NCI-H2196 (cell line): ENCODE measurements around the gene MT1B.
"Not testable (repeated sequence)": the region's sequence is repeated elsewhere in the genome, so short reads cannot be mapped to it uniquely, and the experiment has no call there.

ENCODE experiments used
- DNase-seq: peaks from one replicate; lab custom pipeline; 2025; ENCODE audit not compliant: unreplicated experiment; lab: John Stamatoyannopoulos, UW

Gene MT1B

DNA sequence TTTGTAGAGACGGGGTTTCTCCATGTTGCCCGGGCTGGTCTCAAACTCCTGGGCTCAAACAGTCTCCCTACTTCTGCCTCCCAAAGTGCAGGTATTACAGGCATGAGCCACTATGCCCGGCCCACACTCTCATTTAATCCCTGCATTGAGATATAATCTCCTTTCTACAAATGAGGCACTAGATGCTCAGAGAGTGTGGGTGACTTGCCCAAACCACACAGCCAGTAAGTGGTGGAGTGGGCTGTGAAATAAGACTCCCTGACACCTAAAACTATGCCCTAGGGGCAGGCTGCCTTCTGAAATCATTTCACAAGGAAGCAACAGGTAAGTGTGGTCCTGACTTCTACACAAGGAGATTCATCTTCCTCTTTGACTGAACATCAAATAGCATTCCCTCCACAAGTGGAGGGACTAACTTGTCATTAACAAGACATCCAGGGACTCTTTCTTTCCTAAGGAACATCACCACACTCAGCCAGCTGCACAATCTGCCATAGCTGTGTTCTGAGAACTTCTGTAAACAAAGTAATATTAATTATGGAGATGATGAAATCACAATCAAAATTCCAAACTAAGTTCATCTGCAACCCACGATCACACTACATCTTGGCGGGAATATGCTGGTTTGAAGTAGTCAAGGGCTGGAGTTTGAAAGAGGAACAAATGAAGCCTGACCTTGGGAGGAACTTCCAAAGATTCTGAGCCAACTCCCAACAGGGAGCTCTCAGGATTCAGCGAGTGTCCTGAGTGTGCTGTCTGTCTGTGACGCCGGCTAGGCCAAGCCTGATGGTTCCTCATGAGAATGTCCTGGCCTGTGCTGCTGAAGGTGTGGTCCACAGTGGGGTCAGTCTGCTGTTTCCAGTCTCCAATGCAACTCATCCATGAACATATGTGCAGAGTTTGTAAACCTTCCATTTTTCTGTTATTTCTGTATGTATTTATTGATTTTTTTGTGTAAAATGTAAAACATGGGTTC, 13.9 kb downstream of the MT1B start:
- not testable (repeated sequence) for DNase-seq

DNA sequence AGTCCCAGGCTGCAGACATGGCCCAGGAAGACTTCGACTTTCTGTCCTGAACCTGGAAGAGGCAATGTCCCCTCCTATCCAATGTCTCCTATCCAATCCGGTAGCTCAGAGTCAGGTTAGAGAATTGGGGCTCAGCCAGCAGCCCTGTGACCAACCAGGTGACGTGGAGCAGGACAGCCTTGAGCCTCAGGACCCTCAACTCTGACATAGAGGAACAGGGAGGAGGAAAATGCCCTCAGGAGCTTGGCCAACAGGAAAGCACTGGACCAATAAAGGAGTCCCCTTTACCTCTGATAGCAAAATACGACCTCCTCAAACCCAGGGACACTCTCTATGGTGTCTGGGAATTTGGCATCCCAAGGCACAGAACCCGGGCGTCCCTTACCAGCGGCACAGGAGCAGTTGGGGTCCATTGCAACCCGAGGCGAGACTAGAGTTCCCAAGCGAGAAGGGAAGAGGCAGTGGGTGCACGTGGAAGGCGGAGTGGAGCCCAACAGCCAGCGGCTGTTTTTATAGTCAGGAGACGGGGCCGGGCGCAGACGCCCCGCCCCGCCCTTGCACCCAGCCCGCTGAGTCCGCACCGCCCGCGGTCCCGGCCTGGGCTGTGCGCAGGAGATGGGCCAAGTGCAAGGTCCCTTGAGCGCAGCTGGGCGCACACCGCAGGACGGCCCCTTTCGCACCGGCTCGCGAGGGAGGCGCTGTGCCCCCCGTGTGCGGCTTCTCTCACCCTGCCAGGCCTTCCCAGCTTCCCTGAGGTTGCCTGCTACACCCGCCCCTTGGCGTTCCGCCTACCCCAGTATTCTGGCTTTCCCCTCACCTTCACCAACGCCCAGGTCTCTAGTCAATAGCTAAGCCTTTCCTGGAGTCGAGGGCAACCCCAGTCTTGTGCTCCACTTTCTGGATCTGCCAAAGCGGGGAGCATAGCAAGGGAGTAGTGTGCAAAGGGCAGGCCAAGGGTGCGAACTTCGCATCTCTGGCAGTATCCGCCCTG, 16.2 kb downstream of the MT1B start, which contains the start of gene MT1G:
Gene MT1G (minus strand): TSS at position 485 of the 991 bp plus-strand sequence. CDS start 72 bp downstream, at position 413.
- no peak for DNase-seq

DNA sequence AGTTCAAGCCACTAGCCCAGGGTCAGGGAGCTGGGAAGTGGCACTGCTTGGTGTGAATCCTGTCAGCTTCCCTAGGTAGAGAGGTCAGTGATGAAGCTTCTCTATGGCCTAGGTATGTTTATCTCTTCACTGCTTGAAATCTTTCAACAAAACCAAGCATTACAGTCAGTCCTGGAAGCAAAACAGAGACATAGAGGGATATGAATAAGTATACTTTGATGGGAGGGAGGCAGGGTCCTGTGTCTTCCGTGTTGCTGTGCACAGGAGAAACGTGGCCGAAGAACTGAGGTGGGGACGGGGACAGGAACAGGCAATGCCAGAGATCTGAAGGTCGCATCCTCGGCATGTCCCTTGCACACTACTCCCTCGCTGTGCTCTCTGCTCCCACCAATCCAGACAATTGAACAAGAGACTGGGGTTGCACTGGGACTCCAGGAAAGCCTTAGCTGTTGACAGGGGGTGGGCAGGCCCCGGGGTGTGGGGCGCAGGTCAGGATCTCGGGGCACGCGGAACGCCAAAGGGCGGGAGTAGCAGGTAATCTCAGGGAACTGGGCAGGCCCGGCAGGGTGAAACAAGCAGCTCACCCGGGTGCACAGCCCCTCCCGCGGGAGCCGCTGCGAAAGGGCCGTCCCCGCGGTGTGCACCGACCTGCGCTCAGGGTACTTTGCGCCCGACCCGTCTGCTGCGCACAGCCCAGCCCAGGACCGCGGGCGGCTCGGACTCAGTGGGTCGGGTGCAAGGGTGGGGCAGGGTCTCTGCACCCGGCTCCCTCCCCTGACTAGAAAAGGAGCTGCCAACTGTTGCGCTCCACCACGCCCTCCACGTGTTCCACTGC, 17.5 kb downstream of the MT1B start, which contains the start of gene MT1H:
Gene MT1H (plus strand): TSS at position 810 of the 835 bp plus-strand sequence. CDS start 71 bp downstream, outside the sequence.
- DNase-seq: no peak

DNA sequence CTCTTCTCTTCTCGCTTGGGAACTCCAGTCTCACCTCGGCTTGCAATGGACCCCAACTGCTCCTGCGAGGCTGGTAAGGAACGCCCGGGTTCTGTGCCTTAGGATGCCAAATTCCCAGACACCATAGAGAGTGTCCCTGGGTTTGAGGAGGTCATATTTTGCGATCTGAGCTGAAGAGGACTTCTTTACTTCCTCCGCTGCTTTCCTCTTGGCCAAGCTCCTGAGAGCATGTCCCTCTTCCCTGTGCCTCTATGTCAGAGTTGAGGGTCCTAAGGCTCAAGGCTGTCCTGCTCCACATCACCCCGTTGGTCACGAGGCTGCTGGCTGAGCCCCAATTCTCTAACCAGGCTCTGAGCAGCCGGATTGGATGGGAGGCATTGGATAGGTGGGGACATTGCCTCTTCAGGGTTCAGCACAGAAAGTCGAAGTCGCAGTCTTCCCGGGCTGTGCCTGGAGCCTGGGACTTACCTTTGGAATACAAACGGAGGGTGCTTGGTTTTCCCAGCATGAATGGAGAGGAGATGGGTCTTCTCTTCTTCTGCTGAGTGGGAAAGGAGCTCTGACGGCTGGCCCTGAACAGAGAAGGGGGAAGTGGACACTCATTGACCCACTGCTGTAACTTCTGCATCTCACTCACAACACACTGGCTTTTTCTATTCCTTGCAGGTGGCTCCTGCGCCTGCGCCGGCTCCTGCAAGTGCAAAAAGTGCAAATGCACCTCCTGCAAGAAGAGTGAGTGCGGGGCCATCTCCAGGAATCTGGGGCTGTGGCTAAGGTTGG, 18.3 kb downstream of the MT1B start:
- no peak for DNase-seq

DNA sequence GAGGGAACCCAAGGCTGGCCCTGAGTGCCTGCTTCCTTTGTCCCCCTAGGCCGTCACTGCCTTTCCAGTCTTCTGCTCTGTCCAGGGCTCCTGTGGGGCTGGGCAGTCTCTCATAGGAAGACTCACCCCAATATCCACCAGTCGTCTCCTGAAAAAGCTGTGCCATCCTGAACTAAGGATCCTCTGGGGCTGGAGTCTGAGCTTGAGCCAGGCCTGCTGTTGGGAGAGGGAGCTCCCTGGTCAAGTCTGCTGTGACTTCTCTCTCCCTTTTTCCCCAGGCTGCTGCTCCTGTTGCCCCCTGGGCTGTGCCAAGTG, 18.9 kb downstream of the MT1B start:
- DNase-seq: no peak

DNA sequence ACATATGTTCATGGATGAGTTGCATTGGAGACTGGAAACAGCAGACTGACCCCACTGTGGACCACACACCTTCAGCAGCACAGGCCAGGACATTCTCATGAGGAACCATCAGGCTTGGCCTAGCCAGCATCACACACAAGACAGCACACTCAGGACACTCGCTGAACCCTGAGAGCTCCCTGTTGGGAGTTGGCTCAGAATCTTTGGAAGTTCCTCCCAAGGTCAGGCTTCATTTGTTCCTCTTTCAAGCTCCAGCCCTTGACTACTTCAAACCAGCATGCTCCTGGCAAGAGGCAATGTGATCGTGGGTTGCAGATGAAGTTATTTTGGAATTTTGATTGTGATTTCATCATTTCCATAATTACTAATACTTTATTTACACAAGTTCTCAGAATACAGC, 20.0 kb downstream of the MT1B start:
- not testable (repeated sequence) for DNase-seq

DNA sequence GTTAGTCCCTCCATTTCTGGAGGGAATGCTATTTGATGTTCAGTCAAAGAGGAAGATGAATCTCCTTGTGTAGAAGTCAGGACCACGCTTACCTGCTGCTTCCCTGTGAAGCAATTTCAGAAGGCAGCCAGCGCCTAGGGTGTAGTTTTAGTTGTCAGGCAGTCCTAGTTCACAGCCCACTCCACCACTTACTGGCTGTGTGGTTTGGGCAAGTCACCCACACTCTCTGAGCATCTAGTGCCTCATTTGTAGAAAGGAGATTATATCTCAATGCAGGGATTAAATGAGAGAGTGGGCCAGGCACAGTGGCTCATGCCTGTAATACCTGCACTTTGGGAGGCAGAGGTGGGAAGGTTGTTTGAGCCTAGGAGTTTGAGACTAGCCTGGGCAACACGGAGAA, 20.5 kb downstream of the MT1B start:
- not testable (repeated sequence) for DNase-seq

DNA sequence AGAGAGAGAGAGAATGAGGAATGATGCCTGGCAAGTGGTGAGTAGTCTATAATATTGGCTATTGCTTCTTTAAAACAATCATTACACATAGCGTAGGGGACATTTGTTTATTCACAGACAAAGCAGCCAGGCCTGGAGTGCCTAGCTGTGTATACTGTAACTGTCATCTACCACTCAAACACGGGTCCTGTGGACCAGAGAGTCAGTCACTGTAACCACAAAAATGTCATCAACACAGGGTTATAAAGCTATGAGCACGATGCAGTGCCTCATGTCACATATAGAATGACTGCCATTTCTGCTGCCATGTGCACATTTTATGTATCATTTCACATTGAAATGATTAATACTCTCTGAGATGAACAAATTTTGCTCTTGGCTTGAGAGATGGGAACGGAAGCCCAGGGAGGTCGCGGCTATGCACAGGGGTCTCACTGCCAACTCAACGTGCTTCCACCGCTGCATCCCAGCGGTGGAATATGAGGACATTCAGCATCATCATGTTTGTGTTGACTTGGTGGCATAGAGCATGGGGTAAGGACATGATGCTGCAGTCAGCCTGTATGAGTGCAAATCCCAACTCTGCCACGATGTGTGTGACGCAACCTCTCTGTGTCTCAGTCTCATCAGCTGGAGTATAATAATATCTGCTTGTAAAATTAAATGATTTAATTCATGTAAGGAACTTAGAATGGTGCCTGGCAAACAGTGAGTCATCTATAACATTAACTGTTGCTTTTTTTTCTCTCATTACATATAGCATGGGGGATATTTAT, 21.3 kb downstream of the MT1B start:
- no peak for DNase-seq

DNA sequence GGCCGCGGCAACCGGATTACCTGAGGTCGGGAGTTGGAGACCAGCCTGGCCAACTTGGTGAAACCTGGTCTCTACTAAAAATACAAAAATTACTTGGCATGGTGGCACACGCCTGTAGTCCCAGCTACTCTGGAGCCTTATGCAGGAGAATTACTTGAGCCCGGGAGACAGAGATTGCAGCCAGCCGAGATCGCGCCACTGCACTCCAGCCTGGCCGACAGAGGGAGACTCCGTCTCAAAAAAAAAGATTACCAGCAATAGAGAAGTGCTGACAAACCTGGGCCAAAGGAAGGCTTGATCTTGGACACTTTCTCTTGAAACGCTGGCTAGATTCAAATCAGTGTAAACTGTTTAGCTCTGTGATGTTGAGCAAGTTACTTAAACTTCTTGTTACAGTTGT, 22.2 kb downstream of the MT1B start:
- DNase-seq: no peak

DNA sequence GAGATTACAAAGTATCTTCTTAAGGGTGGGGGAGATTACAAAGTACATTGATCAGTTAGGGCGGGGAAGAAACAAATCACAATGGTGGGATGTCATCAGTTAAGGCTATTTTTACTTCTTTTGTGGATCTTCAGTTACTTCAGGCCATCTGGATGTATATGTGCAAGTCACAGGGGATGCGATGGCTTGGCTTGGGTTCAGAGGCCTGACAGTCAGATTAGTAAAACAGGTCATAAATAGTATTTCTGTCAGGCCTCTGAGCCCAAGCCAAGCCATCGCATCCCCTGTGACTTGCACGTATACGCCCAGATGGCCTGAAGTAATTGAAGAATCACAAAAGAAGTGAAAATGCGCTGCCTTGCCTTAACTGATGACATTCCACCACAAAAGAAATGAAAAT, 22.9 kb downstream of the MT1B start:
- not testable (repeated sequence) for DNase-seq

DNA sequence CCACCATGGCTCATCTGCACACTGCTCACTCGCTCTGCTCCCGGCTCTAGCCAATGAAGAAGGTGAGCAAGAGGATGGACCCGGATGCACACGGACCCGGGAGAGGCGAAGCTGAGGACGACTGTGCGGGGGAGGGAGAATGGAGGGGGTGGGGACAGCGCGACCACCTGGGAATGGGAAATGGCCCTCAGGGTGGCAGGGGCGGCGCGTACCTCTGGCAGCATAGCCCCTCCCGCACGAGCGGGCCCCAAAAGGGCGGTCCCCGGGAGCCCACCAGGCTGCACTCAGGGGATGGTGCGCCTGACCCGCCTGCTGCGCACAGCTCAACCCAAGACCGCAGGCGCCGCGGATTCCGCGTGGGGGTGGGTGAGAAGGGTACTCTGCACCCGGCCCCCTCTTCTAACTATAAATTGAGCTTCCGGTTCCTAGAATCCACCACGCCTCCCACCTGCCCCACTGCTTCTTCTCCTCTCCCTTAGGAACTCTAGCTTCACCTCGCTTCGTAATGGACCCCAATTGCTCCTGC, 24.1 kb downstream of the MT1B start:
- no peak for DNase-seq

DNA sequence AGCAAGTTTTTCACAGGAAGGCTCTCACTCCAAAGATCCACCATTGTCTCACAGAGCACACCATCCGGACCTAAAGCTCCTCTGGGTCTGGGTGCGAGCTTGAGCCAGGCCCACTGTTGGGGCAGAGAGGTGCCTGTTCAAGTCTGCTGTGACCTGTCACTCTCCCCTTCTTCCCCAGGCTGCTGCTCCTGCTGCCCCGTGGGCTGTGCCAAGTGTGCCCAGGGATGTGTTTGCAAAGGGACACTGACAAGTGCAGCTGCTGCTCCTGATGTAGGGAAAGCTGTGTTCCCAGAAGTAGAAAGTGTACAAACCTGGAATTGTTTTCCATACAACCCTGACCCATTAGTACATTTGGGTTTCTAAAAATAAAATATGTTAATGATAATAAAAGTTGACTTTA, 25.8 kb downstream of the MT1B start:
- no peak for DNase-seq

DNA sequence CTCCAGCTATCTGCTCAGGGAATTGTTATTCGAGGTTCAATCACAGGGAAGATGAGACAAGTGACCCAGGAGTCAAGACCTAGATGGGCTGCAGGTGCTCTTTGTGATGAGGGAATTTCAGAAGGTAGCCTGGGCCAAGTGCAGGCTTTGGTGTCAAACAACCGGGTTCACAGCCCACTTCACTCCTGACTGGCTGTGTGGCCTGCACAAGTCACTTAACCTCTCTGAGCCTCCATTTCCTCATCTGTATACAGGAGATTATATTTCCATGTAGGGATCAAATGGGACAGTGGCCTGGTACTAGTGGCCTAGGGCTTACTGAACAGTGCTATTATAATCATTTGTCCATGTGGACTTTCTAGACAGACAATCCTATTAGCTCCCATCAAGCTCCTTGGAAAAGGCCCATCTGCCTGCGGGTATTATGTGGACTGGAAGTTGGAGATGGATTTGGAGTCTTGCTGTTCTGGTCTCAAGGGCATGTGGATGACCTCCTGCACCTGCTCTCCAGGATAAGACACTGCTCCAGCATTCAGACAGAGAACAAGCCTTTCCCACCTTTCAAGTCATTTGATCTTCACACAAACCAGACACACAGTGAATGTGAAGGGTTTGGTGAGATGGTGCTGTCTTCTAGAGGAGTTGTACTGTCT, 27.5 kb downstream of the MT1B start:
- no peak for DNase-seq

DNA sequence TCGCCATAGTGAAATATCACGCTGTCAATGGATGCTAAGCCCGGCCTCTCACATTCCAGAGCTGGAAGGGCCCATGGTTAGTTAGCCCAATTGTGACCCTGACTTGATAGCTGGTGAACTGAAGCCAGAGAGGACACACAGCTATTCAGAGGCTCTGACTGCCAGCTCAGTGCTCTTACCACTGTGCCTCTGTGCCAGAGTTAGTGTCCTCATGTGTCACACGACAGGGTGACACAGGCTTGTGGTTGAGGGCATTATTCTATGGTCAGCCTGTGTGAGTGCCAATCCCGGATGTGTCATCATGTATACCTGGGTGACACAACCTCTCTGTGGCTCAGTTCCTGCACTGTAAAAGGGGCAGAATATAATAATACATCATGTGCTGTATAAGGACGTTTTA, 28.1 kb downstream of the MT1B start:
- DNase-seq: no peak

DNA sequence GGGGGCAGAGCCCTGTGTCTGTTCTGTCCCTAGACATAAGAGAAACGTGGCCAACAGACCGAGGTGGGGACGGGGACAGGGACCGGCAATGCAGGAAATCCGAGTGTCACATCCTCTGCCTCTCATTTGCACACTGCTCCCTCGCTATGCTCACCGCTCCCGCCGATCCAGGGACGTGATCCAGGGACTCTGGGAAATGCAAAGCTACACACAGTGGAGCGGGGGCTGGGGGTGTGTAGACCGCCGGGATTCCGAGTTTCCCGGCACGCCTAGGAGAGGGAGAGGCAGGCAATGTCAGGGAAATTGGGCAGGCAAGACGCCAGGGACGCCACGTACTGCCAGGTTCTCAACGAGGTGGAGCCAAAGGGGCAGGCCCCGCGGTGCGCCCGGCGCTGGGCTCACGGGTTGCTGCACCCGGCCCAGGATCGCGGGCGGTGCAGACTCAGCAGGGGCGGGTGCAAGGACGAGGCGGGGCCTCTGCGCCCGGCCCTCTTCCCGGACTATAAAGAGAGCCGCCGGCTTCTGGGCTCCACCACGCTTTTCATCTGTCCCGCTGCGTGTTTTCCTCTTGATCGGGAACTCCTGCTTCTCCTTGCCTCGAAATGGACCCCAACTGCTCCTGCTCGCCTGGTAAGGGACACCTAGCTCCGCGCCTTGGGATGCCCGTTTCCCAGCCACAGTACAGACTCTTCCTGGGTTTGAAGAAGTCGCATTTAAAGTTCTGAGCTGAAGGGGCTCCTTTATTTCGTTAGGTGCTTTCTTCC, 30.4 kb downstream of the MT1B start, which contains the start of gene MT1X:
Gene MT1X (plus strand): TSS at position 532 of the 764 bp plus-strand sequence. CDS start 71 bp downstream, at position 603.
- DNase-seq: peak; percentile 69

DNA sequence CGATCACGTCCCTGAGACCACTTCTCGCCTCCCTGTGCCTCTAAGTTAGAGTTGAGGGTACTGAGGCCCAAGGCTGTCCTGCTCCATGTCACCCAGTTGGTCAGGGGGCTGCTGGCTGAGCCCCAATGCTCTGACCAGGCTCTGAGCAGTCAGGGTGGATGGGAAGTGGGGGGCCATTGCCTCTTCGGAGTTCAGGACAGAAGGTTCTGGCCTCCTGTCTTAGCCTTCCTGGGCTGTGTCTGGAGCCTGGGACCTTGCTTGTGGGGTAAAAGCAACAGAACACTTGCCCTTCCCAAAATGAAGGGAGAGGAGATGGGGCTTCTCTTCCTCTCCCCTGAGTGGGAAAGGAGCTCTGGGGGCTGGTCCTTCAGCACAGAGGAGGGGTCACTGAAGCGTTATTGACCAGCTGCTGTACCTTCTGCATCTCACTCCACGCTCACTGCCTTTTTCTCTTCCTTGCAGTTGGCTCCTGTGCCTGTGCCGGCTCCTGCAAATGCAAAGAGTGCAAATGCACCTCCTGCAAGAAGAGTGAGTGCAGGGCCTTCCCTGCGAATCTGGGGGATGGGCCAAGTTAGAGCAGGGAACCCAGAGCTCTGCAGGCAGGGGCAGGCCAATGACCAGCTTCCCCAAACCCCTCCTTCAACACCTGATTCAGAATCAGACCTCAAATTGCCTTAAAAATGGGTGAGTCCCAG, 31.2 kb downstream of the MT1B start:
- DNase-seq: no peak
